Astrocyte of the hippocampus (primary cell): Measurements from ENCODE around the gene NCAPH2.

Experiments
- DNase-seq: peaks from one replicate; pipeline ENCODE4 v3.0.0; 2011; ENCODE audit warnings: low read depth, low spot score

The NCAPH2 gene

DNA sequence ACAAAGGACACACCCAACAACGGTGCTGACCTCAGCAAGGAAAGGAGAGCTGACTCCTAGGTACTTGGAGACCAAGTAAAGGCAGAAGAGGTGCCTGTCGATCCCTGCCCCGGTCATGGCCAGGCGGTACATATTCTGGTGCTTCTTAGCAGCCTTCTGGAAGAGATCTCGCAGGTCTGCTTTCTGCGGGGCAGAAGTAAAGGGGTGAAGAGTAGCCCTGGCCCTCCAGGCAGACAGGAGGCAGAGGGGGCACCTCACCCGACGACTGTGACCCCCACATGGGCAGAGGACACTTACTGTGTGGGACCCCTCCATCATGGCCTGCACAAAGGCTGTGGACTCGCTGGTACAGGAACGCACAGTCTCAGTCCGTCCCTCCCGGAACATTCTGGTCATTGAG, 62.8 kb downstream of the NCAPH2 start:
- DNase-seq = no peak

DNA sequence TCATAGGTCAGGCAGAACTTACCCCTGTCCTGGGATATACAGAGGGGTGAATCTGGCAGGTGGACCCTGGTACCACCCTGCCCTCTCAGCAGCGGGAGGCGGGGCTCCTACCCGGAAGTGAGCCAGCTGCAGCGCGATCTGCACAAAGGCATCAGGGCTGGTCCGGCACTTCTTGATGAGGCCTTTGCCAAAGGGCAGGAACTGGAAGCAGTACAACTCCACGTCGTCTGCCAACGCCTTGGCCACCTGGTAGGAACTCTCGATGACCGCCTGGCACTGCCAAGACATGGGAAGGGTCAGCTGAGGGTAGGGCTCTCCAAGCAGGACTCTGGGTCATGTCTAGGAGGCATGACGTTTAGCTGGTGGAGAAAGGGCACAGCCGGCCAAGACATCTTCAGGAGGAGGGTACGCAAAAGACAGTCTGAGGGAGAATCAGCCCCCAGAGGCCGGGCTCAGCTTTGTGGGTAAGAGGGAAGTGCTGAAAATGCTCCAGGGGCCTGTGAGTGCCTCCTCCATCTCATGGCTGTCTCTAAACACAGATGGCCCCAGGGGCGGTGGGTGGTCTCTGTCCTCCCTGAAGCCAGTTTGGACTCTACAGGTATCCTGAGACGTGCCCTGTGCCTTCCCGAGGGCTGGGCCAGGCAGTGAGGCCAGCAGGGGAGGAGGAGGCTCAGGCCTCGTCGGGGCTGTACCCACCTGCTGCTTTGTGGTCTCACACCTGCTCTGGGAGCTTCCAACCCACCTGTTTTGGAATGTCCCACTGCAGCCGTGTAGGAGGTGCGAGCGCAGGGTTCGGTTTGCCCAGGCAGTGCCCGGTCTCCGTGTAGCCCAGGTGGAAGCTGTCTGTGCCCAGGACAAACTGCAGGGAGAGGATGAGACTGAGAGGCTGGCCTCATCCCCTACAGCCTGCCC, 63.5 kb downstream of the NCAPH2 start:
- no peak for DNase-seq

DNA sequence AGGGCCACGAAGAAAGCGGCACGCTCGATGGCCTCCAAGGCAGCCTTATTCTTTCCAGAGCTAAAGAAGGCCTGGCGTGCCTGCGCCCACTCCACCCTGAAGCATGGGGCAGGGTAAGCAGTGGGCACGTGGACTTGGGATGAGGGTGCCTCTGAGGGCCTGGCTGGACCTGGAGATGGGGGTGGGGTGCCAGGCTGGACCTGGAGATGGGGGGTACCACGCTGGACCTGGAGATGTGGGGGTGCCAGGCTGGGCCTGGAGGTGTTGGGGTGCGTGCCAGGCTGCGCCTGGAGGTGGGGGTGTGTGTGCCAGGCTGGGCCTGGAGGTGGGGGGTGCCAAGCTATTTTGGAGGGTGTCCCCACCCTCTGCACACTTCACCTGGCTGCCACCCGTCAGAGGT, 64.9 kb downstream of the NCAPH2 start:
- DNase-seq = no peak

DNA sequence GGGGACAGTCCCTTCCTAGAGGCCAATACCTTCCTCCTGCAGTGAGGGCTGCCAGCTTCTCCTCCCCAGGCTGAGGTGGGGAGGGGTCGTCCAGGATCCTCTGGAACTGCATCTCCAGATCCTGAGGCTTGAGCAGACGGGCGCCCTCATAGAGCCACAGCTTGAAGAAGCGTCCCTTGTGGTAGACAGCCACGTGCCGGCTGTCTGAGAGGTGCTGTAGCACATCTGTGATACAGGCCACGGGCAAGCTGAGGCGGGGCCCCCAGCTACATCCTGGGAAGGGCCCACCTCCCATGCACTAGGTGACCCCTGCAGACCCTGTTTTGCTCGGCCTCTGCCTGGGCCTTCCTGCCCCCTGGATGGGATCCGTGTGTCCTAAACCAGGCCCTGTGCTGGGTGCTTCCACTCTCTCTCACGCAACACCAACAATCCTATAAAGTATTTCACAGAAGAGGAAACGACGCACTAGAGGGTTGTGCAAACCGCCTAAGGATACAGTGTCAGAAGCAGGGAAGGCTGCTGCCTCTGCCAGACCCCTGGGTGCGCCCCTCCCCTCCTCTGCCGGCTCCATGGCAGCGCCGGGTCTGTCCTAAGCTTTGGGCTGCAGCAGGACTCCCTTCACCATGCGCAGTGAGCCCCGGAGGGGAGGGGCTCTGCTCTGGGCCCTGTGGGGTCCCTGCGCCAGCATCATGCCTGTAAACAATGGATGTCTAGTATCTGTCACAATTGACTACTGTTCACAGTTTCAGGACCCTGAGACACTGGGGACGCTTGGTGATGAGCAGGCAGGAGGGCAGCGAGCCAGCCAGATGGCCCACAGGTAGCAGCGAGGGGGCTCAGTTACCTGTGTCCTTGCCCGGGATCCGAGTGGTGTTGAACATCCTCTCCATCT, 65.7 kb downstream of the NCAPH2 start:
- DNase-seq = no peak

DNA sequence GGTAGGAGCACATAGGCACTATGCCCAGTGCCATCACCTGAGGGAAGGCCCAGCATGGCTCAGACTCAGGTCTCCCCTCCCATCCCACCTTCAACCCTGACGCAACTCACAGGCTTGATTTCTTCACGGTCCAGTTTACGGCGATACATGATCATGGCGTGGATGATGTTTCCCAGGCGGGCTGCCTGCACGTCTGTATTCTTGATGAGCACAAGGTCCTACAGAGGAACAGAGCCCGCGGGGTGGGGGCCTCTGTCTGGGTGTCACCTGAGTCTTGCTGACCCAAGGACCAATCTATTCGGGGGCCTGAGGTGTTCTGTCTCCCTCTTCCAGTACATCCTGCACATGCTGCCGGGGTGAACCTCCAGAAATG, 66.3 kb downstream of the NCAPH2 start:
- DNase-seq = no peak
